Neuron (in vitro differentiated cells): ENCODE measurements around the gene DPH5.

Experiments
- H2AFZ ChIP-seq: one replicate; pipeline ENCODE4 v1.6.1; 2013; ENCODE audit warnings: low read depth, mild to moderate bottlenecking, inconsistent platforms, low read length, moderate library complexity
- H3K27me3 ChIP-seq: one replicate; pipeline ENCODE4 v1.6.1; 2013; ENCODE audit warnings: low read length; ENCODE audit not compliant: insufficient read depth
- H3K36me3 ChIP-seq: one replicate; pipeline ENCODE4 v1.6.1; 2013; ENCODE audit warnings: low read length; ENCODE audit not compliant: insufficient read depth
- H3K4me1 ChIP-seq: one replicate; pipeline ENCODE4 v1.6.1; 2013; ENCODE audit warnings: low read length; ENCODE audit not compliant: insufficient read depth
- H3K4me3 ChIP-seq: 2 replicates; pipeline ENCODE4 v1.5.1; 2013; ENCODE audit warnings: mild to moderate bottlenecking, low read length, moderate library complexity
- H3K9me3 ChIP-seq: one replicate; pipeline ENCODE4 v1.6.1; 2013; ENCODE audit warnings: low read length

The DPH5 gene

GRCh38 chr1:100942304-100943046, 83.1 kb downstream of the DPH5 start:
- no peaks in the 10 kb centered on the region for H3K27me3 ChIP-seq
- peaks cover 25% of the 10 kb centered on the region for H3K36me3 ChIP-seq
- no peak overlapping the region for H3K4me3 ChIP-seq
- peaks cover 5% of the 10 kb centered on the region for H3K9me3 ChIP-seq
- no peaks in the 10 kb centered on the region for H3K4me1 ChIP-seq
- no peak overlapping the region for H2AFZ ChIP-seq

DNA sequence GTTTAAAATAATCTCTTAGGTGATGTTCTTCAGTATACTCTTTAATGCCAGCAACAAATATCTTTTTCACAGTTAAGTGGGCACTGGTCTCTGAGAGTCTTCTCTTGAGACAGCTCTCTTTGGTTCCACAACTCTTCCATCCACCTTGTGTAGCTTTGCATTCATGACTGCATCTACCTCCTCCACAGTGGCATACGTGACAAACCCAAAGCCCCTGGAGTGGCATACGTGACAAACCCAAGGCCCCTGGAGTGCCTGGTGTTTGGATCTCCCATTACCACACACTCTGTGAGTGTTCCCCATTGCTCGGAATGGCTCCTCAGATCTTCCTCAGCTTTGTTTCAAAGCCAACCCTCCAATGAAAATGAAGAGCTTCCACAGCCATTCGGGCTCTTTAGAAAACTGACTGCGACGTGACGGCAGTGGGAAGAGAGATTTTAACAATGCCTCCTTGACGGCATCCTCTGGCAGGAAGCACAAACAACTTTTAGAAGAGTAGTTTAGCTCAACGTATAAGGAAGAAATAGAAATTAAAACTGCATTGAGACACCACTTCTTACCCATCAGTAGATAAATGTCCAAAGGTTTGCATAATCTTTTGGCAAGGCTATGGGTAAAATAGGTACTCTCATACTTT, 83.9 kb downstream of the DPH5 start:
- Histone ChIP-seq H3K4me3 (no peak overlapping the region), H3K9me3 (peaks cover 8% of the 10 kb centered on the region), H3K4me1 (no peaks in the 10 kb centered on the region), H3K36me3 (peaks cover 29% of the 10 kb centered on the region), H3K27me3 (no peaks in the 10 kb centered on the region), H2AFZ (no peak overlapping the region)

DNA sequence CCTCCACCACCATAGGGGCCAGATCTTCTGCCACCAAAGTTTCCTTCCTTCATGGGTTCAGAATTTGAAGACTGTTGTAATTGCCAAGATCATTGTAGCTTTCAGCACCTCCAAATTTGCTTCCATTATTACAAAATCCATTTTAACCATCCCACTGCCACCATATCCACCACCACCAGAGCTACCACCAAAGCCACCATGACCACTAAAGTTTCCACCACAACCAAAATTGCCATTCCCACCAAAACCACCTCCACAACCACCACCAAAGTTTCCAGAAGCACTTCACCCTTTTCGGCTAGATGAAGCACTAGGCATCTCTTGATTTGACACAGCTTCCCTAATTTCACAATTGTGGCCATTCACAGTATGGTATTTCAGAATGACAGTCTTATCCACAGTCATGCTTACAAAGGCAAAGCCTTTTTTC, 84.5 kb downstream of the DPH5 start:
- Histone ChIP-seq H3K27me3 (no peaks in the 10 kb centered on the region), H2AFZ (no peak overlapping the region), H3K4me3 (no peak overlapping the region), H3K9me3 (peaks cover 8% of the 10 kb centered on the region), H3K4me1 (no peaks in the 10 kb centered on the region), H3K36me3 (peaks cover 29% of the 10 kb centered on the region)
